H9 (cell line): ENCODE measurements around the gene EIF4E3. TPM values are rescaled to one million over a fixed set of nuclear protein-coding genes. Genes with fewer than 3 reads are reported as not detected.

Experiments
- DNase-seq: peaks from one replicate; pipeline ENCODE4 v3.0.0-alpha.2; 2017
- H2AFZ ChIP-seq: one replicate; pipeline ENCODE4 v1.6.1; 2013; ENCODE audit warnings: mild to moderate bottlenecking, low read length, control low read depth, moderate library complexity
- H2AK5ac ChIP-seq: 2 replicates; pipeline ENCODE4 v1.6.1; 2013; ENCODE audit warnings: low read length, control low read depth, mixed read lengths; ENCODE audit not compliant: insufficient read length
- H2BK120ac ChIP-seq: one replicate; pipeline ENCODE4 v1.6.1; 2013; ENCODE audit warnings: low read depth, mild to moderate bottlenecking, low read length, control low read depth, inconsistent platforms; ENCODE audit not compliant: poor library complexity, severe bottlenecking
- H2BK12ac ChIP-seq: 2 replicates; pipeline ENCODE4 v1.6.1; 2013; ENCODE audit warnings: low read length, control low read depth, mixed read lengths, low read depth; ENCODE audit not compliant: insufficient read length
- H2BK15ac ChIP-seq: 2 replicates; pipeline ENCODE4 v1.6.1; 2013; ENCODE audit warnings: low read depth, low read length, control low read depth
- H2BK20ac ChIP-seq: one replicate; pipeline ENCODE4 v1.6.1; 2013; ENCODE audit warnings: low read depth, mild to moderate bottlenecking, low read length, control low read depth, inconsistent platforms; ENCODE audit not compliant: poor library complexity, severe bottlenecking
- H2BK5ac ChIP-seq: 2 replicates; pipeline ENCODE4 v1.6.1; 2013; ENCODE audit warnings: low read length, control low read depth, mixed read lengths; ENCODE audit not compliant: insufficient read length
- H3K14ac ChIP-seq: 2 replicates; pipeline ENCODE4 v1.6.1; 2013; ENCODE audit warnings: low read length, control low read depth; ENCODE audit not compliant: insufficient read depth
- H3K18ac ChIP-seq: 2 replicates; pipeline ENCODE4 v1.6.1; 2013; ENCODE audit warnings: low read depth, mild to moderate bottlenecking, mixed read lengths, low read length, control low read depth; ENCODE audit not compliant: insufficient read length
- H3K23ac ChIP-seq: 2 replicates; pipeline ENCODE4 v1.6.1; 2013; ENCODE audit warnings: low read length, control low read depth, mixed read lengths, low read depth; ENCODE audit not compliant: insufficient read length
- H3K23me2 ChIP-seq: 2 replicates; pipeline ENCODE4 v1.6.1; 2013; ENCODE audit warnings: low read depth, mild to moderate bottlenecking, mixed read lengths, low read length, control low read depth; ENCODE audit not compliant: insufficient read length, poor library complexity, severe bottlenecking
- H3K27ac ChIP-seq: 2 replicates; pipeline ENCODE4 v1.5.1; 2013; ENCODE audit warnings: low read length, control low read depth, mixed read lengths, low read depth; ENCODE audit not compliant: insufficient read length
- H3K27me3 ChIP-seq: 2 replicates; pipeline ENCODE4 v1.6.1; 2013; ENCODE audit warnings: low read length, control low read depth, inconsistent platforms; ENCODE audit not compliant: insufficient read depth
- H3K4ac ChIP-seq: 2 replicates; pipeline ENCODE4 v1.6.1; 2013; ENCODE audit warnings: low read depth, mild to moderate bottlenecking, control low read depth, inconsistent platforms, low read length, moderate library complexity
- H3K4me1 ChIP-seq: 2 replicates; pipeline ENCODE4 v1.6.1; 2013; ENCODE audit warnings: low read length, control low read depth, inconsistent platforms; ENCODE audit not compliant: insufficient read depth
- H3K4me2 ChIP-seq: 2 replicates; pipeline ENCODE4 v1.6.1; 2013; ENCODE audit warnings: low read length, control low read depth, mixed read lengths; ENCODE audit not compliant: insufficient read length, insufficient read depth
- H3K56ac ChIP-seq: 2 replicates; pipeline ENCODE4 v1.6.1; 2013; ENCODE audit warnings: low read depth, mild to moderate bottlenecking, mixed read lengths, low read length, control low read depth; ENCODE audit not compliant: insufficient read length
- H3K79me1 ChIP-seq: 2 replicates; pipeline ENCODE4 v1.6.1; 2013; ENCODE audit warnings: low read depth, mild to moderate bottlenecking, moderate library complexity, low read length, control low read depth, inconsistent platforms; ENCODE audit not compliant: insufficient read depth, poor library complexity, severe bottlenecking
- H3K79me2 ChIP-seq: 2 replicates; pipeline ENCODE4 v1.6.1; 2013; ENCODE audit warnings: low read length, control low read depth, inconsistent platforms; ENCODE audit not compliant: insufficient read depth
- H3K9ac ChIP-seq: 2 replicates; pipeline ENCODE4 v1.6.1; 2013; ENCODE audit warnings: low read length, control low read depth, mixed read lengths; ENCODE audit not compliant: insufficient read length; ENCODE audit errors: extremely low read depth
- H3K9me3 ChIP-seq: one replicate; pipeline ENCODE4 v1.6.1; 2013; ENCODE audit warnings: low read depth, low read length, inconsistent platforms; ENCODE audit not compliant: control insufficient read depth
- H3T11ph ChIP-seq: one replicate; pipeline ENCODE4 v1.6.1; 2013; ENCODE audit warnings: mild to moderate bottlenecking, low read length, control low read depth, inconsistent platforms
- H4K20me1 ChIP-seq: one replicate; pipeline ENCODE4 v1.6.1; 2013; ENCODE audit not compliant: control insufficient read depth, insufficient read length, insufficient read depth
- H4K5ac ChIP-seq: 2 replicates; pipeline ENCODE4 v1.6.1; 2013; ENCODE audit warnings: low read depth, mild to moderate bottlenecking, mixed read lengths, low read length, control low read depth; ENCODE audit not compliant: insufficient read length
- H4K8ac ChIP-seq: replicated peaks from 2 replicates; pipeline ENCODE4 v1.6.1; 2013; ENCODE audit warnings: low read length, control low read depth, mixed read lengths, low read depth; ENCODE audit not compliant: insufficient read length
- H4K91ac ChIP-seq: 2 replicates; pipeline ENCODE4 v1.6.1; 2013; ENCODE audit warnings: low read depth, mild to moderate bottlenecking, moderate library complexity, mixed read lengths, low read length, control low read depth; ENCODE audit not compliant: insufficient read length
- H3K27ac Mint-ChIP-seq, 3 experiments: 2 replicates in 2 of 3; 3 replicates in 1 of 3; pipeline ENCODE4 v1.8.0; 2020 to 2021; ENCODE audit warnings: mixed read lengths in 3 of 3, mild to moderate bottlenecking in 1 of 3, moderate library complexity in 1 of 3
- H3K27me3 Mint-ChIP-seq: 2 replicates; pipeline ENCODE4 v1.8.0; 2021; ENCODE audit warnings: low read depth, mild to moderate bottlenecking, moderate library complexity, mixed read lengths
- H3K36me3 Mint-ChIP-seq, 3 experiments: 2 replicates in 2 of 3; 3 replicates in 1 of 3; pipeline ENCODE4 v1.8.0; 2020 to 2021; ENCODE audit warnings: low read depth in 3 of 3, mixed read lengths in 3 of 3; ENCODE audit not compliant: insufficient read depth in 1 of 3
- H3K4me1 Mint-ChIP-seq, 2 experiments: 2 replicates each; pipeline ENCODE4 v1.8.0; 2020; ENCODE audit warnings: mixed read lengths in 2 of 2
- H3K4me3 Mint-ChIP-seq, 2 experiments: 2 replicates in 1 of 2; 3 replicates in 1 of 2; pipeline ENCODE4 v1.8.0; 2020 to 2021; ENCODE audit warnings: mild to moderate bottlenecking in 2 of 2, mixed read lengths in 2 of 2, moderate library complexity in 1 of 2
- H3K9me3 Mint-ChIP-seq, 2 experiments: 2 replicates in 1 of 2; 3 replicates in 1 of 2; pipeline ENCODE4 v1.8.0; 2020; ENCODE audit warnings: mild to moderate bottlenecking in 2 of 2, mixed read lengths in 2 of 2, moderate library complexity in 1 of 2
- WGBS: extraction: QIAGEN DNeasy Blood & Tissue Kit; methylation state at CpG from one replicate; pipeline ENCODE4 v1.1.7; 2013; ENCODE audit warnings: missing lambda C conversion rate, low lambda C conversion rate, mixed read lengths; ENCODE audit not compliant: insufficient read length; ENCODE audit errors: extremely low coverage; 5-methylcytosine and 5-hydroxymethylcytosine counted together
- total RNA-seq: library from RNA; stranded (reverse); gene quantifications from 2 replicates; pipeline ENCODE4 v1.2.1, GENCODE V29; 2021
- TF ChIP-seq, protein P1 (sequence below): fragments of 200-600 bp; sonication (generic); conservative IDR thresholded peaks from 3 replicates; pipeline ENCODE4 v1.8.0; 2021; ENCODE audit warnings: antibody characterized with exemption, mild to moderate bottlenecking

Gene EIF4E3
- total RNA-seq, 1 experiment from 2014 or later = 12.9 TPM

DNA sequence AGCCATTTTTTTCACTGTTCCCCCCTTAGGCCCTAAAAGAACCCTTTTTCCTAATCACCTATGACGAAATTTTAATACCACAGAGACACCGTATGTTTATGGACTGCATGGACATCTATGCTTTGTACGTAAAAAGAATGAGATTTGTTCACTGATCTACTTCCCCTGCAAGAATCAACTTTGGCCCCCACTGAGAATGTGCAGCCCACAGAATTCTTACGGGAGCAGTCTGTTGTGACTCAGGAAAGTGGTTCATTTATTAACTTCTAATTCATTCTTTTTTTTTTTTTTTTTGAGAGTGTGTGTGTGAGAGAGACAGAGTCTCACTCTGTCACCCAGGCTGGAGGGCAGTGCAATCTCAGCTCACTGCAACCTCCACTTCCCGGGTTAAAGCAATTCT, 17.6 kb downstream of the EIF4E3 start:
- H2BK15ac ChIP-seq = no peak overlapping the region
- H3K27ac ChIP-seq = no peak overlapping the region
- H2AK5ac ChIP-seq = no peak overlapping the region
- DNase-seq = no peak
- Mint-ChIP-seq H3K36me3 (no peaks in the 10 kb centered on the region; a peak in 1 of 7 replicates), H3K27ac (no peak overlapping the region; a peak in 1 of 7 replicates), H3K27me3 (no peaks in the 10 kb centered on the region), H3K4me3 (no peak overlapping the region), H3K4me1 (peaks cover 3 to 14% of the 10 kb centered on the region in 2 experiments), H3K9me3 (no peaks in the 10 kb centered on the region)
- H3K4me2 ChIP-seq = no peak overlapping the region
- no peaks in the 10 kb centered on the region for H3K9me3 ChIP-seq
- no peak overlapping the region for H3K18ac ChIP-seq
- no peak overlapping the region for H4K91ac ChIP-seq
- H2AFZ ChIP-seq = no peak overlapping the region
- H3K23ac ChIP-seq = no peak overlapping the region
- no peak overlapping the region for H3K9ac ChIP-seq
- no CpG with 5 or more reads among the region's 5 CpGs for WGBS
- no peak overlapping the region for H4K5ac ChIP-seq
- no peak overlapping the region for H2BK20ac ChIP-seq
- no peaks in the 10 kb centered on the region for H3K23me2 ChIP-seq
- H2BK5ac ChIP-seq = no peak overlapping the region
- H2BK12ac ChIP-seq = no peak overlapping the region
- no peak overlapping the region for H2BK120ac ChIP-seq
- no peaks in the 10 kb centered on the region; the same call in 1 of the 2 replicates for H3K4me1 ChIP-seq
- no peaks in the 10 kb centered on the region for H3K27me3 ChIP-seq
- no peaks in the 10 kb centered on the region for H3K79me1 ChIP-seq
- TF ChIP-seq, protein P1, sequence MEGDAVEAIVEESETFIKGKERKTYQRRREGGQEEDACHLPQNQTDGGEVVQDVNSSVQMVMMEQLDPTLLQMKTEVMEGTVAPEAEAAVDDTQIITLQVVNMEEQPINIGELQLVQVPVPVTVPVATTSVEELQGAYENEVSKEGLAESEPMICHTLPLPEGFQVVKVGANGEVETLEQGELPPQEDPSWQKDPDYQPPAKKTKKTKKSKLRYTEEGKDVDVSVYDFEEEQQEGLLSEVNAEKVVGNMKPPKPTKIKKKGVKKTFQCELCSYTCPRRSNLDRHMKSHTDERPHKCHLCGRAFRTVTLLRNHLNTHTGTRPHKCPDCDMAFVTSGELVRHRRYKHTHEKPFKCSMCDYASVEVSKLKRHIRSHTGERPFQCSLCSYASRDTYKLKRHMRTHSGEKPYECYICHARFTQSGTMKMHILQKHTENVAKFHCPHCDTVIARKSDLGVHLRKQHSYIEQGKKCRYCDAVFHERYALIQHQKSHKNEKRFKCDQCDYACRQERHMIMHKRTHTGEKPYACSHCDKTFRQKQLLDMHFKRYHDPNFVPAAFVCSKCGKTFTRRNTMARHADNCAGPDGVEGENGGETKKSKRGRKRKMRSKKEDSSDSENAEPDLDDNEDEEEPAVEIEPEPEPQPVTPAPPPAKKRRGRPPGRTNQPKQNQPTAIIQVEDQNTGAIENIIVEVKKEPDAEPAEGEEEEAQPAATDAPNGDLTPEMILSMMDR = no peak
- H4K20me1 ChIP-seq = no peaks in the 10 kb centered on the region
- no peaks in the 10 kb centered on the region for H3K79me2 ChIP-seq
- no peak overlapping the region for H4K8ac ChIP-seq
- H3K14ac ChIP-seq = no peak overlapping the region
- H3K56ac ChIP-seq = no peak overlapping the region
- H3T11ph ChIP-seq = no peak overlapping the region
- no peak overlapping the region for H3K4ac ChIP-seq
